NK-92 (cell line): Measurements from ENCODE around the gene NTN5.
"Not testable (repeated sequence)": the region's sequence is repeated elsewhere in the genome, so short reads cannot be mapped to it uniquely, and the experiment has no call there.

Experiments used
- DNase-seq: peaks from one replicate; lab custom pipeline; 2025; ENCODE audit not compliant: unreplicated experiment; lab: John Stamatoyannopoulos, UW

NTN5 gene

DNA sequence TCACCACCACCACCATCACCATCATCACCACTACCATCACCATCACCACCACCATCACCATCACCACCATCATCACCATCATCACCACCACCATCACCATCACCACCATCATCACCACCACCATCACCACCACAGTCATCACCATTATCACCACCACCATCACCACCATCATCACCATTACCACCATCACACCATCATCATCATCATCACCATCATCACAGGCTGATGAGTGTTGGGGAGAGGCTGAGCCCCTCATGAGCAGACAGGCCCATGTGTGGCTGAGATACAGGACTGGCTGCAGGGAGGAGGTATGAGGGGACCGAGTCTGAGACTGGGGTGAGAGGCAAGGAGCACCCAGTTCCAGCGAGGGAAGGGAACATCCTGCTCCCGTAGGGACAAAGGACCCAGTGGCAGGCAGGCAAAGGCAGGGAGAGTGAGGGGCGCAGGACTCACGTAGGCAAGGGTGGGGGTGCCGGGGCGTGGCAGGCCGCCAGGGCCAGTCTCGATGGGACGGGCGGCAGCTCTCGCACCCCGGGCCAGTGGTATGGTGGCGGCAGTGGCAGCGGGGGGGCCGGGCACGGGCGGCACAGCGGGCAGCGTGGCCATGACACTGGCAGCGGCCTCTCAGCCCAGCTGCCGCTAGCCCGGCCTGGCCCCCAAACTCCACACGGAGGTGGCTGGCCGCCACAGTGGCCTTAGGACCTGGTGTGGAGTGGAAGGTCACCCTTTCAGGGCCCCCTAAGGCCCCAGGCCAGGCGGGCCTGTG is 2.7 kb downstream of the NTN5 start:
- DNase-seq: no peak

DNA sequence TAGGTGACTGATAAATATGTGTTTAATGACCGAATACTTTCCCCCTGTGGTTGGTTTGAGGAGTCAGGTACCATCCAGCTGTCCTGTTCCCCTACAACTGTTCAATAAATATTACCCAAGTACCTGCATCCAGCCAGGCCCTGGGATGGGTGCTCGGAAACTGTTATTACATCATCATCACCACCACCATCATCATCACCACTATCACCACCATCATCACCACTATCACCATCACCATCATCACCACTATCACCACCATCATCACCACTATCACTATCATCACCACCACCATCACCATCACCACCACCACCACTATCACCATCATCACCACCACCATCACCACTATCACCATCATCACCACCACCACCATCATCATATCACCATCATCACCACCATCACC is 4.1 kb downstream of the NTN5 start:
- DNase-seq: no peak

DNA sequence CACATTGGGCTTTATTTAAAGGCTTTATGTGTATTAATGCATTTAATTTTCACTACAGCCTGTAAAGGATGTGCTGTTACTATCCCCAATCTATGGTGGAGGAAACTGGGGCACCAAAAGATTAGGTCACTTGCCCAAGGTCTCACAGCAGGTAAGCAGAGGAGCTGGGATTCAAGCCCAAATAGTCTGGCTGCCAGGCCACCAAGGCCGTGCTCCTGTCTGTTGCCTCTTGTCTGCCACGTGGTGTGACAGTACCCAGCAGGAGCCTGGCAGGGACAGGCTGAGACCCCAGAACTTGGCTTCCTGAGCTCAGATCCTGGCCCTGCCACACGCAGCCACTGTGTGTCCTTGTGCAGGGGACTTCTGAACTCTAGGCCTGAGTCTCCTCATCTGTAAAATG is 4.5 kb downstream of the NTN5 start:
- no peak for DNase-seq

DNA sequence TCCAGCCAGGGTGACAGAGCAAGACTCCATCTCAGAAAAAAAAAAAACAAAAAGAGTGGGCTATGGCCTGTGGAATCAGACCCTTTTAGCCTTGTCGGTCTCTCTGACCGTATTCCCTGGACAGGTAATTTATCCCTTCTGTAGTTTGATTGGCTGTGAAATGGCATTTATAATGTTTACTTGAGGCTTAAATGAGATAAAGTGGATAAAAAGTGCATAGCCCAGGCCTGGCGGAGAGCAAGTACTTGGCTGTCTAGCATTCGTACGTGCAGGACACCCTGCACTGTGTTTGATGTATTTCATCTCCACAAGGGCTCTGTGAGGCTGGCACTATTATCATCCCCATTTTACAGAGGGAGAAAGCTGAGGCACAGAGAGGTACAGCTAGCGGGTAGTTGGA is 7.0 kb downstream of the NTN5 start:
- no peak for DNase-seq

DNA sequence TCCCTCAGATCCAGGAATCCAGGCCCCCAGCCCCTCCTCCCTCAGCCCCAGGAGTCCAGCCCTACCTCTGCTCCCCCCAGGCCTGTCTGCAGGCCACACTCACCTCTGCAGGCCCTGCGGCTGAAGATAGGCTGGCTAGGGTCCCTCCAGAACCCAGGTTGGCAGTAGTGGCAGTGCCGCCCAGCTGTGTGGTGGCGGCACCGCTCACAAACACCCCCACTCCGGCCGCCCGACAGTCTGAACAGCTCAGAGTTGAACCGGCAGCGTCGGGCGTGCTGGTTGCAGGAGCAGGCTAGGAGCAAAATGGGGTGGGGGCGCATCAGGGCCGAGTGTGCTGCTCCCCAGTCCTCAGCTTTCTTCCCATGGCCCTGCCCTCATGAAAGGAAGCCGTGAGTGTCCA is 8.3 kb downstream of the NTN5 start:
- DNase-seq: no peak

DNA sequence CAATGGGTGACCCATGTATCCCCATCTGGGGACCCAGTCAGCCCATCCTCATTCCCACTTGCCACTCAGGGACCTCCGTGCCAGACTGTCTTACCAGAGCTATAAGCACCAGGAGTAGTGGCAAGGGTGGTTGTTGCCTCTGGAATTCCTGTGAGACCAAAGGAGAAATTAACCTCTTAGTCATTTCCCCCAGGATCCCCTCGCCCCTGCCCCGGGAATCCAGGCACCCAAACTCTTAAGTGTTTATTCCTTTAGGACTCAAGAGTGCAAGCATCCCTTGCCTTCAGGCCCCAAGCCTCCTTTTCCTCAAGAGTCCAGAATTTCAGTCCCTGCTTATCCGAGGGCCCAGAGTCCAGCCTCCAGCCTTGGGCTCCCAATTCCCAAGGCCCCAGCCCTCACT is 9.2 kb downstream of the NTN5 start:
- no peak for DNase-seq

DNA sequence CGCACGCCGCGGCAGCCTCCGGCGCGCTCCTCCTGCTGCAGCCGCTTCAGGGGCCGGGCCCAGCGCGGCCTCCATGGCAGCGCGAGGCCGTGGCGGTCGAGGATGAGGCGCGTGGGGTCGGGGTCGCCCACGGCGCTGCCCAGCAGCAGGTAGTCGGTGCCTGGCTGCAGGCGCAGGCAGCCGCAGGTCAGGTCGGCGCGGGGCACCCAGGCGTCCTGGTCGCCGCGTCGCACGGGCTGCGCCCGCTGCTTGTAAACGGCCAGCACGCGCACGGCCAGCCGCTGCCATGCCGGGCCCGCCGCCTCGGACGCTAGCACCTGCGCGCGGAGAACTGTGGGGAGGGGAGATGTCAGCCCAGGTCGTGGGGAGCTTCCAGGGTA is 11.1 kb downstream of the NTN5 start:
- DNase-seq: no peak

DNA sequence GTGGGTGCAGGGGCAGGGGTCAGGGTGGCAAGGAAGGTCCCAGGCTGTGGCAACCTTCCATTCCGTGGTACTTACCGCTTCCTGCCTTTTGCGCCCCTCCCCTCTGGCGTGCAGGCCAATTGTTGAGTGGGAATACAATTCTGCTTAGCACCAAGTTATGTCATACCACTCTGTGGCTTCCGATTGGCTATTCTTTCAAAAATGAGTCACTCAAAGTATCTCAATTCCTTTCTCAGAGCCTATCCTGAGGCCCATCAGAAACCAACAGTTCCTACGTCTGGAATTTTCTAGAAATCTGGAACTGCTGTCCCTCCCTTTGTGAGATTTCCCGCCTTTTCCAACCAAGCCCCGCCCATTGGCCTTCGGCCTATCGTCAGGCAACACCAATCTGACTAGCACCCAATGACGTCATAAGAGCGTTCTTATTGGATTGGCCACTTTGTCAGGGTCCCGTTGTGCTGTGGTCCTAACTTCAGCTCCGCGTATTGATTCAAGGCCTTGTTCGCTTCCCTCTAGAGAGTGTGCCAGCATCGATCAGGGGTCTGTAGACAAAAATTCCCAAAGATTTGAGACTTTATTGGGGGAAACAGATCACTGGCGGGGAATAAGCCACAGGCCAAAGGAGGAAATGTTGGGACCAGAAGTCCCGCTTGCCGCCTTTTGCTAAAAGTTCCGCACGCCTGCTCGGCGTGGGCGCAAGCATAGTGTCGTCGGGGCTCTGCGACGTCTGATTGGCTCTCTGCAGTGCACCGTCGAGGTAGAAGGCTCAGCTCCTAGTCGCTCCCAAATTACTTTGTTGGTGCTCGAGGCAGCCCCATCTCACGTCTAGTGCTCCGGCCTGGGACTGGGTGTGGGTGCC is 11.7 kb downstream of the NTN5 start:
- no peak for DNase-seq

DNA sequence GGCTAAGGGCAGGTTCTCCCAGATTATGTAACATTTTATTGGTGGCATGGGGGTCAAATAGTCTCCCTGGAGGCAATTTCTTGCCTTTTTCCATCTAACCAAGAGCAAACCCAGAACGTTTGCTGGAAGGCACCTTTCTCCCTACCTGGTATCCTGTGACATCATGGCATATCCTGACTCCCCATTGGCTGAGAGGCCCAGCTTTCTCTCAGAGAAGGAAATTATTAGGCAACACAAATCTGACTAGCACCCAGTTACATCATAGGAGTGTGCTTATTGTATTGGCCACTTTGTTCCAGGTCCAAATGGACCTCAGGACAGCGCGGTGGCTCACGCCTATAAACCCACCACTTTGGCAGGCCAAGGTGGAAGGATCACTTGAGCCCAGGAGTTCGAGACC is 13.0 kb downstream of the NTN5 start:
- DNase-seq: no peak

DNA sequence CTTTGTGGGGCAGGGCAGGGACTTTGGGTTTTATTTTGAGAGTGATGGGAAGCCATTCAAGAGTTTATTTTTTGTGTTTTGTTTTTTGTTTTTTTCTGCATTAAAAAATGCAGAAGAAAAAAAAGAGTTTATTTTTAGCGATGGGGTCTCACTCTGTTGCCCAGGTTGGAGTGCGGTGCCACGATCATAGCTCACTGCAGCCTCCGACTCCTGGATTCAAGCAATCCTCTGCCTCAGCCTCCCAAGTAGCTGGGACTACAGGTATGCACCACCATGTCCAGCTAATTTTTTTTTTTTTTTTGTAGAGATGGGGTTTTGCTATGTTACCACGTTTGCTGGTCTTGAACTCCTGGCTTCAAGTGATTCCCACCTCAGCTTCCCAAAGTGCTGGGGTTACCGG is 14.3 kb downstream of the NTN5 start:
- no peak for DNase-seq

DNA sequence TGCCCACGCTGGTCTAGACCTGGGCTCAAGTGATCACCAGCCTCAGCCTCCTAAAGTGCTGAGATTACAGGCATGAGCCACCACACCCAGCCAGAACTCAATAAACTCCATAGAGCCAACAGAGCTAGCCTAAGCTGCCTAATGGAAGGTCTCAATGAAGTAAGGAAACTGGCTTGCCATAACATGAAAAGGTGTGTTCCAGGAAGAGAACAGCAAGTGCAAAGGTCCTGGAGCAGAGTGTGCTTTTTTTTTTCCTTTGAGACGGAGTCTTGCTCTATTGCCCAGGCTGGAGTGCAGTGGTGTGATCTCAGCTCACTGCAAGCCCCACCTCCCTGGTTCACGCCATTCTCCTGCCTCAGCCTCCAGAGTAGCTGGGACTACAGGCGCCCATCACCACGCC is 15.0 kb downstream of the NTN5 start:
- not testable (repeated sequence) for DNase-seq

DNA sequence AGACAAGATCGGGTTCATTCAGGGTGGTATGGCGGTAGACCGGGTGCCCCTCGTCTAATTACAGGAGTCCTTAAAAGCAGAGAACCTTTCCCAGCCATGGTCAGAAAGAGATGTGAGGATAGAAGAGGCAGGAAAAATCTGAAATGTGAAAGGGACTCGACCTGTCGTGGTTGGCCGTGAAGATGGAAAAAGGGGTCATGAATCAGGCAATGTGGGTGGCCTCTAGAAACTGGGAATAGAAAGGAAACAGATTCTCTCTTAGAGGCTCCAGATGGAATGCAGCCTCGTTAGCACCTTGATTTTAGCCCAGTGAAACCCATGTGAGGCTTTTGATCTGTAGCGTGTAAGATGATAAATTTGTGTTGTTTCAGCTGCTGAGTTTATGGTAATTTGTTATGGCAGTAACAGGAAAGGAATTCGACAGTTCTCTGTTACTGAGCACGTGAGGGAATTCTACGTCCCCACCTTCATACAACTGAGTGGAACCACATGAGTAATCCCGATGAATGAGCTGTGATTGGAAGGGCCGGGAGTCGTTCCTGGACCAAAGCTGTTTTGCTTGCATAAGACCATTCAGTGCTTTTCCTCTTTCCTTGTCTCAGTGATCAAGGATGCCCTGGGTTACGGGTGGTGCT is 15.9 kb downstream of the NTN5 start:
- no peak for DNase-seq

DNA sequence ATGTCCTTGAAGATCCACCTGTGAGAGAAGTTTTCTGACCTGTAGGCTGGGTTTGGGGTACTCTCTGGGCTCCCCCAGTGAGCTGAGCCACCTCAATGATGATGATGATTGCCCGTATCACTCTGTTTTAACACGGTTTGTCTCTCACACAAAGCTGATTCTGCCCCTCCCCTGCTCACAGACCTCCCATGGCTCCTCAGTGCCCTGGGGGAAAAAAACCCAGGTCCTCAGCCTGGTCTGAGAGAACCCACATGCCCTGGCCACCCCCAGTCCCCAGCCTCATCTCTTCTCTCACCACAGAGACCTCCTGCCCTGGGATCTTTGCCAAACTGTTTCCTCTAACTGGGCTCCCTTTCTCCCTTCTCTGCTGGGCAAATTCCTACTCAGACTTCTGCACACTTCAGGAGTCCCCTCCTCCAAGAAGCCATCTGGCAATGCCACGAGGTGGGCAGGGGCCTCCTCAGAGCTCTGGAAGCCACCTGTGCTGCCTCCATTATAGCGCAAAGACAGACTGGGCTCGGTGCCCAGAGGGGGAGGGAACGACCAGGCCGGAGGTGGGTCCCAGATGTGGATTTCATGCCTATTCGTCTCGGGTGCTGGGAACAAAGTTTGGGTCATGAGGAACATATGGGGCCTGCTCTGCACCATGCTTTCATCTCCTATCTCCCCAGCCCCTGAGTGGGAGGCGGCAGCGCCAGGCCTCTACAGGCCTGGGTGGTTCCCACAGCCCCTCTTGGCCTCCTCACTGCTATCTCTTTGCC is 18.3 kb downstream of the NTN5 start:
- DNase-seq: no peak

DNA sequence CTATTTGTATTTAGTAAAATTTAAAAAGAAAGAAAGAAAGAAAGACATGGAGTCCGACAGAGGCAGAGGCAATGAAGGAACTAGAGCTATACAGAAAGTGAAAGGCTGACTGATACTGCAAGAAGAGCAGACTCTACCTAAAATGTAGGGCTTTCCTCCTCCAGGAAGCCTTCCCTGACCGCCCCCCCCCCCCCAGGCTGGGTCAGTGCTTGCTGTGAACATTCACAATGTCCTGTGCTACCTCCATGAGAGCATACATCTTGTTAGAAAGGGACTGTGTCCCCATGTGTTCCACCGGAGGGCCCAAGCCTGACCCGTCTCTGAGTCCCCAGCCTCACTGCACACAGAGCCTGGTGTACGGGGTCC is 21.2 kb downstream of the NTN5 start:
- no peak for DNase-seq

DNA sequence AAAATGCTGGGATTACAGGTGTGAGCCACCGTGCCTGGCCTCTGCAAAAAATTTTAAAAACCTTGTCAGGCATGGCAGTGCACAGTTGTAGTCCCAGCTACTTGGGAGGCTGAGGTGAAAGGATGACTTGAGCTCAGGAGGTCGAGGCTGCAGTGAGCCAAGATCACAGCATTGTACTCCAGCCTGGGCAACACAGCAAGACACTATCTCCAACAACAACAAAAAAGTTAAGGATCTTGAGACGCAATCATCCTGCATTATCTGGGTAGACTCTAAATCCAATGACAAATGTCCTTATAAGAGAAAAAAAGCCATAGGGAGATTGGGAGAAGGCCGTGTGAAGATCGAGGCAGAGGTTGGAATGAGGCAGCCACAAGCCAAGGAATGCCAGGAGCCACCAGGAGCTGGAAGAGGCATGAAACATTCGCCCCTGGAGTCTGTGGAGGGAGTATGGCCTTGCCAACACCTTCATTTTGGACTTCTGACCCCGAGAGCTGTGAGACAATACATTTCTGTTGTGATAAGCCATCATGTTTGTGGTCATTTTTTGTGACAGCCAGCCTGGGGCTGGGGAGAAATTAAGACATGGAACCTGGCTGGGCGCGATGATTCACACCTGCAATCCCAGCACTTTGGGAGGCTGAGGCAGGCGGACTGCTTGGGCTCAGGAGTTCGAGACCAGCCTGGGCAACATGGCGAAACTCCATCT is 21.7 kb downstream of the NTN5 start:
- DNase-seq: no peak

DNA sequence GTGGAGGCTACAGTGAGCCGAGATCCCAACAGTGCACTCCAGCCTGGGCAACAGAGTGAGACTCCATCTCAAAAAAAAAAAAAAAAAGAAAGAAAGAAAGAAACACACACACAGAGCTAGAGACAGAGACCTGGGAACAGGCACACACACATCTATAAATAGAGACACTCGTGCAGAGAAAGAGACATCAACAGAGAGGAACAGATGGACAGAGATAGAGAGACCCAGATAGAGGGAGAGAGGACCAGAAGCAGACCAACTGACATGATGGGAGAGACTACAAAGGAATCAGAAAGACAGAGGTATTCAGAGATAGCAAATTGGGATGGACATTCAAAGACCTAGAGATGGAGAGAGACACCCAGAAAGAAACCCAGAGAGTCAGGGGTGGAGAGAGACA is 24.7 kb downstream of the NTN5 start:
- DNase-seq: no peak

DNA sequence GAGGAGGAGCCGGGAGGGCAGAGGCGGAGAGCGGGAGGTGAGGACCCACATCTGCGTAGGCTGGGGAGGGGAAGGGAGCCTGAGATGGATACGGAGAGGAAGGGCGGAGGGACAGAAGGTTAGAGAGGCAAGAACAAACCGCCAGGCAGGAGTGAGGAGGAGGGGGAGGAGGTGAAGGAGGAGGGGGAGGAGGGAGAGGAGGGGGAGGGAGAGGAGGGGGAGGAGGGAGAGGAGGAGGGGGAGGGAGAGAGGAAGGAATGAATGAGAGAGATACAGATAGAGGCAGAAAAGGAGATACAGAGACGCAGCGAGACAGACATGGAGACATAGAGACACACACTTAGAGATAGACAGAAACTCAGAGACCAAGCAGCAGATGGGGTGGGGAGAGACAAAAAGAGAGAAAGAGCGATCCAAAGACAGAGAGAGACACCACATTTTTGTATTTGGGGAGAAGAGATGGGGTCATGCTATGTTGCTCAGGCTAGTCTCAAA is 26.0 kb downstream of the NTN5 start:
- no peak for DNase-seq

DNA sequence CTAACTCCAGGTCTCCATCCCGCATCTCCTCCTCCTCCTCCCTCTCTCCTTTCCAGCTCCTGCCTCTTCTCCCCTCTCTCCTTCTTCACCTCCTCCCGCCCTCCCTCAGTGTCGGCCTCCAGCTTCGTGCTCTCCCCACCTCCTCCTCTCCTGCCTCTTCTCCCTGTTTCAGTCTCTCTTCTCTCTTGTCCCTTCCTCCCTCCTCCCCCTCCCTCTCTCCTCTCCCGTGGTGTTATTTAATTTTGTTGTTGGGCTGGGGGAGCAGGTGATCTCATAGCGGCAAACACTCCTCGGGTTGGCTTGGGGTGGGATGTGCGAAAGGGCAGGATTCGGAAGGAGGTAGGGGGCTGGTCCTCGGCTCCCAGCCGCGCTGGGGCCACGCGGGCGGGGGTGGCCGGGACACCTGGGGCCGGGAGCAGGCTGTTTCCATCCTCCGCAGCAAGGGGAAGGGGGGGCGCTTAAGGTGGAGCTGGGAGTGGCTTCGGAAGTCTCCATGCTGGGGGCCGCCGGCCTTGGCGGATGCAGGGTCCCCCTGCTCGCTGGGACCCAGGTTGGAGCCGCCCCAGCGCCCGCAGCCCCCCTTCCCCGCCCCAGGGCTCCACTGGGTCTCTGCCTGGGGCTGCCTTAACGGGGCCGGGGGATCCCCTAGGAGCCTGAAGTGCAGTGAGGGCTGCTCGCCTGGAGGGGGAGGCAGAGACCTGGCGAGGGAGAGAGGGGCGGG is 26.7 kb downstream of the NTN5 start, which contains the start of gene CA11:
CA11 (minus strand) TSS at position 187 of the 721 bp plus-strand sequence. CDS start 555 bp downstream, outside the sequence.
- DNase-seq: peak; percentile 67

DNA sequence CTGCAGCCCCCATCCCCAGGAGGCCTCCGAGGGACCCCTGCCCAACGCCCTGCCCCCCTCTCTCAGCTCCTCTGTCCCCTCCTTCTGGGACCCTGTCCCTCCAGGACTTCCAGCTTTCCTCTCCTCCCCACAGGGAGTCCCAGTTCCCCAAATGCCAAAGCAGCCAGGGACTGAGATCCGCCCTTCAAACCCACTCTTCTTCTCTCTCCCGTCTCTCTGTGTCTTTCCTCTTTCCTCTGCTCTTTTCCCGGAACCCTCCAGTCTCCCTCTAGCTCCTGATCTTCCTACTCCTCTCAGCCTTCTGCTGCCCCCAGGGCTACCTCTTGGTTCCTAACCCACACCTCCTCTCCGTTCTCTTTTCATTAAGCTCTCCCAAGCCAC is 27.2 kb downstream of the NTN5 start:
- DNase-seq: no peak
